Stimulated activated CD4-positive, alpha-beta T cell treated with anti-CD3 and anti-CD28 coated beads, Interleukin-1b, Interleukin-23, amount 100 ng/mL, for 48 hours (primary cell): Measurements from ENCODE around the gene DLX3.
"Not testable (repeated sequence)": the region's sequence is repeated elsewhere in the genome, so short reads cannot be mapped to it uniquely, and the experiment has no call there.

Experiments
- DNase-seq: peaks from one replicate; pipeline ENCODE4 v3.0.0-alpha.2; 2020

DLX3 gene

DNA sequence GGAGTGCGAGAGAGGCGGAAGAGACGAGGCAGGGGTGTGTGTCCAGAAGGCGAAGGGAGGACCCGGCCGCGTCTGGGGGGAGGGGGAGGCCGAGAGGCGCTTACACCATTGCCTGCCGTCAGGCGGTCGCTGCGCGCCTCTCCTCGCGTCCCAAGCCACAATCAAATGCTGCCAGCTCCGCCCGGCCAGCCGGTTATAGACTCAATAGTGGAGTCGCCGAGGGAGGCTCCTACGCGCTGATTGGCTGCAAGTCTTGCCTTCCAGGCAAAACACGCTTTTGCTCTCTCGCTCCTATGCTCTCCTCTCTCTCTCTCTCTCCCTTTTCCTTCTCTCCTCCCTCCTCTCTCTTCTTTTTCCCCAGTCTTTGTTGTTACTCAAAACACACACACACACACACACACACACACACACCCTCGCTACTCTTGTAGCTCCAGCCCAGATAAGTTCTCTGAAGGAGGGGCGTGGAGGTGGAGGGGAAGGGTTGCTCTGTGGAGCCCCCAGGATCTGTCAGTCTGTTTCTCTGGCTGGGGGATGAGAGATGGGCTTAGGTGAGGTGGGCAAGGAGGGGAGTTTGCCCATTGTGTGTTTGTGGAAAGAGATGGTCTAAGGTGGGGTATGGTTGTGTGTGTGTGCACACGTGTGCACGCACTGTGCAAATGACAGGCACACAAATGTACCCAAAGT lies at the start of gene DLX3:
Gene DLX3 (minus strand): TSS at position 170 of the 684 bp plus-strand sequence. CDS start 226 bp downstream, outside the sequence.
- DNase-seq, result peak; percentile 33

DNA sequence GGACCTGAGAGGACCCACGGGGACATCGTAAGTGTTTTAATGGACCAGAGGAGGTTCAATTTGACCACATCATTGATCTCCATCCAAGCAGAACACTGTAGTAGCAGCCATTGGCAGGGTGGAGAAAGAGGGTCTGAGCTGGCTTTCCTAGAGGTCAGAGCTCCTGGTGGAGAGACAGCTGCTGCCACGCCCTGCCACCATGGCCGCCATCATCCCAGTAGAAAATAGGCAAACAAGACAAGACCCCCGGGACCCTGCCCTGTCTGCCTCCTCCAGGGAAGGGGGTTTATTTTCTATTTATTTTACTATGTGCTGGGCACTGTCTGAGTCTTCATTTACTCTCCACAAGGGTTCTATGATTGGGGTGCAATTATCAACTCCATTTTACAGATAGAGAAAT lies 49.5 kb upstream of the DLX3 start:
- no peak for DNase-seq

DNA sequence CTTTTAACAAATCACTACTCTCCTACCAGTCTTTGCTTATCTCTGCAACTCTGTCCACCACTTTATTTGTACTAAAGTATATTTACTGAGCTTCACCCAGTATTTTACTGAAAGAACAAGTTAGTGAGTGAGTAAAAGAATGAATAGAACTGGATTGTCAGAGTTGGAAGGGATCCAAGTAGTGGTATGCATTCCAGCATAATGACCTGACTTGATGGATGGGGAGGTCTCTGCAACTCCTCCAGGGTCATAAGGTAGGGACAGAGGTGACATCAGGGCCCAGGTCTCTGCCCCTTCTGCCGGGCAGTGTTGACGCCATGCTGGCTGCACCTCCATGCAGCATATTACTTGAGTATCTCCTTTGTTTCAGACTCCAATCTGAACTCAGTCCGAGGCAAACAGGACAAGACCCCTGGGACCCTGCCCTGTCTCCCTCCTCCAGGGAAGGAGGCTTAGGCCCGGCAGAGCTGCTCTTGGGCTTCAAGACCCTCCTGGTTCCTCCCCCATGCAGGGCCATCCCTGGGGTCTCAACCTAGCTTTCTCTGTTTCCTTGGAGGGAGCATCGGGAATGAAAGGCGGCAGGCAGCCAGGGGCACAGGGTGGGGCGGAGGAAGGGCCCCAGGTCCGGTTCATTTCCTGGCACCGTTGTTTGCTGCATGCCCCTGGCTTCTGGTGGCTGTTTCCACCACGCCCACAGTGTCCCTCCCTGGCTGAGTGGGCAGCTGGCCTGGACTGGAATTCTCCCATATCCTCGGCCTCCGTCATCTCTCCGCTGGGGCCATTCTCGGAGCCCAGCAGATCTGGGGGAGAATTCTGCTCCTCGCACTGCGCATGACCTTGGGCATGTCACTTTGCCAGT lies 48.5 kb upstream of the DLX3 start:
- DNase-seq, result no peak

DNA sequence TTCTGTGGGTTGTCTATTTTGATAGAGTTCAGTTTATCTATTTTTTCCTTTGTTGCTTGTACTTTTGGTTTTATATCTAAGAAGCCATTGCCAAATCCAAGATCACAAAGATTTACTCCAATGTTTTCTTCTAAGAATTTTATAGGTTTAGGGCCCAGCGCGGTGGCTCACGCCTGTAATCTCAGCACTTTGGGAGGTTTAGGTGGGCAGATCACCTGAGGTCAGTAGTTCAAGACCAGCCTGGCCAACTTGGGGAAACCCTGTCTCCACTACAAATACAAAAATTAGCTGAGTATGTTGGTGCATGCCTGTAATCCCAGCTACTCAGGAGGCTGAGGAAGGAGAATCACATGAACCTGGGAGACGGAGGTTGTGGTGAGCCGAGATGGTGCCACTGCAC lies 47.2 kb upstream of the DLX3 start:
- DNase-seq, result no peak

DNA sequence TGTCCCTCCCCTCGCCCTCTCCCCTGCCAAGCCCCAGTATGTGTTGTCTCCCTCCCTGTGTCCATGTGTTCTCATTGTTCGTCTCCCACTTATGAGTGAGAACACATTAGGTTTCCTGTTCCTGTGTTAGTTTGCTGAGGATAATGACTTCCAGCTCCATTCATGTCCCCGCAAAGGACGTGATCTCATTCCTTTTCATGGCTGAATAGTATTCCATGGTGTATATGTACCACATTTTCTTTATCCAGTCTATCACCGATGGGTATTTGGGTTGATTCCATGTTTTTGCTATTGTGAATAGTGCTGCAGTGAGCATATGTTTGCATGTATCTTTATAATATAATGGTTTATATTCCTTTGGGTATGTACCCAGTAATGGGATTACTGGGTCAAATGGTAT lies 45.5 kb upstream of the DLX3 start:
- not testable (repeated sequence) for DNase-seq

DNA sequence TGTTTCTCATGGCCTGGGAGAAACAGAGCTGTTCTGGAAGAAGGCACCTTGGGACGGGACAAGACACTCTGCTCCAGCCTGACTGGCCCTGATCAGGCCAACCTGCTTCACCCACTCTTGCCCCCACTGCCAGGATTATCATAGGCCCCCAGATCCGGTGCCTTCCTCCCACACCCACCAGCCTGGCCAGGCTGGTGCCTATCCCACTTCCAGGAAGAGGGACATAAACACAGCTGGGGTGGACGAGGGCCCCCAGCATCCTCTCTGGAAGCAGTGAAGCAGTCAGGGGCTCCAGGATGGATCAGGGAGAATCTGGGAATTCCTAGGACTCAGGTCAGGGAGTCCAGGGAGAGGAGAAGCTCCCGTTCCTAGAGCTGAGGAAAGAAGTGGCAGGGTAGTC lies 44.0 kb upstream of the DLX3 start:
- no peak for DNase-seq

DNA sequence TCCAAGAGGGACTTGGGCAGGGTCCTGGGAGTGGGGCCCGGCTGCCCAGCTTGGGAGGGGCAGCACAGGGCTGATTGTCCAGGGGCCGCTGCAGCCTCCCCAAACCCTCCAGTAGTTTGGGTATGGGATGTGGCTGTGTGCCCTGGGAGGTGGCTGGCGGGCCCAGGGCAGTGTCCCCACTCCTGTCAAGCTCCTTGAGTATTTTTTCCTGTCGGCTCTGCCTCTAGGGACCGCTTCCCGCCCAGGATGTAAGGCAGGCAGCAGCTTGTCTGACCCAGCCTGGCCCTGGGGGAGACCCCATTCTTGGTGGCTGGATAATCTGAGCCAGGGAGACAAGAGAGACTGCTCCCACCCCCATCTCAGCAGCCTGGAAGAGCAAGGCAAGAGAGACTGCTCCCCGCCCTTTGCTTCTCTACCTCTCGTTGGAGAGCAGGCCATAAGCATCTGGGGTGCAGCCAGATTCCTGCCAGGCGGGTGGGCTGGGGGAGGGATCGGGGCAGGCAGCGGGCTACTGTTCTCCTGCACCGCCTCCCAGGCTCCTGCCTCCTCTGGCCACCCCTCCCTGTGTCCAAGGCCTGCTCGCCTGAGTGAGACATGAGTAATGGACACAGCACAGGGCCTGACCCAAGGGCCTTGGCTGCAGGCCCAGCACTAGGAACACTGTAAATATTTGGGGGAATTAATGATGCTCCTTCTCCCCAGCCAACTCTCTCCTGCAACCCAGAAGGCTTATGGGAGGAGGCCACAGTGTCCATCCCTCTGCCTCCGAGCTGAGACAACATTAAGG lies 42.5 kb upstream of the DLX3 start:
- DNase-seq, result no peak

DNA sequence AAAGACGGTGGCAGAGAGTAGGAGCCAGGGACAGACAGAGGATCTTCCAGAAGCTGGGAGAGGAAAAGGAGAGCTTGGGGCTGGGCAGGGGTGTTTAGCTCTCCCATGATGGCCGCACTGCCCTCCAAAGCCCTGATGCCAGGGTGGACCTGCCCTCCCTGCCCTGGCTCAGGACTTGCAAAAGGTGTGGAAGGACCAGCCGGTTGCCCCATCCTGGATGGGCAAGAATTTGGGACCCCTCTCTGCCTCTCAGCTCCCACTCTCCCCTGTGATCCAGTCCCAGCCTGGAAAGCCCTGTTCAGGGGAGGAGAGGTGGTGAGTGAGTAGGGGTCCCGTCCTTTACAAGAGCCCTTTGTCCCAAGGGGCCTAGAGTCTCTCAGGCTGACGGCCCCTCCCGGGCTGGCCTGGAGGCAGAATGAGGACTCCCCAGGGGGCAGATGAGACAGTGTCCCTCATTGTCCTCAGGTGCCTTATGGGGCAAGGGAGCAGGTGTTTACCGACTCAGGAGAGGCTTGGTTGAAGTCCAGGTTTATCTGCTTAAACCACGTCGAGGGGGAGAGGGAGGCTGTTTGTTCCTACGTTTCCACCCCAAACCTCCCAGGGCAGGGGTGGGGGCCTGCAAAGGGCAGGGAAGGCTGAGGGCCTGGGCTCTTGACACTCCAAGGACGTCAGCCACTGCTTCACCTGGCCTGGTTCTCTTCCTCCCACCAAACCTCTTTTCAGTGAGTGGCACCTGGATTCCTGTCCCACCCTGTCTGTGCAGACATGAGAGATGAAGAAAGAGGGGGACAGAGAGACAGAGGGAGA lies 41.6 kb upstream of the DLX3 start:
- DNase-seq, result no peak

DNA sequence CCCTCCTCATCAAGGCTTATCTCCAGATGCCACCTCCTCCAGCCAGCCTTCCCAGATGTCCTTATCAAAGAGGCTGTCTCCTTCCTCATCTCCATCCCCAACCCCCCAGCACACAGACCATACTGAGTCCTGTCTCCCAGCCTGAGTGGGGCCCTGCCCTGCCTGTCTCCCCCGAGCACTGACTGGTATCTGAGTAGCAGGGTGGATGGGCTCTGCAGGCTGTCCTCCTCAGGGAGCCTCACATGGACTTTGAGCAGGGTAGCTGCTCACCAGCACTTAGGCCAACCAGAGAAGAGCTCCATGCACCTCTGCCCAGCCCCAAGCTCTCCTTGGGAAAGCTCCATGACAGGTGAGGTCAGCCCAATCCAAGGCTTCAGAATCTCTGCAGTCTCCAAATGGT lies 40.9 kb upstream of the DLX3 start:
- no peak for DNase-seq

DNA sequence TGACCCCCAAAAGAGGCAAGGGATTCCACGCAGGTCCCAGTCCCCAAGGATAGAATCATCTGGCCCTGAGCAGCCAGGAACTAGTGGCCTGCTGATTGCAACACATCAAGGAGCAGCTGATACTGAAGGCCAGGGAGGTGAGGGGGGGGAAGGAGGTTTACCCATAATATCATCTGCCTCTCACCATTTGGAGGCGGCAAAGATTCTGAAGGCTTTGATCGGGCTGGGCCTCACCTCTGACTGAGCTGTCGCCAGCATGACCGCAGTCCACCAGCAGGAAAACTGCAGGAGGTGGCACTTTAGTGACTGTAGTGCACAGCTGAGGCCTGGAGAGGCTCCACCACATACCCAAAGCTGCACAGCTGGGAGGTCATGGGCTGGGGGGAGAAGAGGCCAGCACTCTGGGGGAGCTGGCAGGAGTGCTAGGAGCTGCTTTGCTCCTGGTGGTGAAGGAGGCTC lies 40.4 kb upstream of the DLX3 start:
- DNase-seq, result no peak

DNA sequence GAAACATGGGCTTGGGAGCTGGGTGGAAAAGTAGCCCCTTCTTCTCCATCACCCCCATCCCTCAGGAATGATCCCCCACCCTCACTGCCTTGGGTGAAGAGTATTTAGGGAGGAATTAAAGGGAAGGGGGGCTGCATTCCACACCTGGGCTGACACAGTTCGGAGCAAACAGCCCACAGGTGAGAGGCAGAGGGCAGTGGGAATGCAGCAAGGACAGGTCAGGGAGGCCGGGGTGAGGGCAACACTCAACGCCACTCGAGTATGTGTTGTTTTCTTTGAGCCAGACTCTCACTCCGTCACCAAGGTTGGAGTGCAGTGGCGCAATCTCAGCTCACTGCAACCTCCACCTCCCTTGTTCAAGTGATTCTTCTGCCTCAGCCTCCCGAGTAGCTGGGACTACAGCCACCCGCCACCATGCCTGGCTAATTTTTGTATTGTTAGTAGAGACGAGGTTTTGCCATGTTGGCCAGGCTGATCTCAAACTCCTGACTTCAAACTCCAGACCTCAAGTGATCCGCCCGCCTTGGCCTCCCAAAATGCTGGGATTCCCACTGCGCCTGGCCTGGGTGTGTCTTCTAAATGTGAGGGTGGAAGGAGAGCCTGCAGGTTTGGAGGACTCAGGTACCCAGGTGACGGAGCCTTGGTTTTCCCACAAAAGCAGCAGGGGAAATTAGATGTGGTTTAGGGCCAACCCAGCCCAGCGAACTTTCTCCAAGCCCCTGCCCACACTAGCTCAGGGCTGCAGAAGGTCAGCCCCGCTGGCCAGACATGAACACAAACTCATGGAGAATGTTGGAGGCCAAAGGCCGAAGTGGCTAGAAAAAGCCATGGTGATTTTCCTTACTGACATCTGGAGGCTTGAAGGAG lies 39.7 kb upstream of the DLX3 start:
- no peak for DNase-seq

DNA sequence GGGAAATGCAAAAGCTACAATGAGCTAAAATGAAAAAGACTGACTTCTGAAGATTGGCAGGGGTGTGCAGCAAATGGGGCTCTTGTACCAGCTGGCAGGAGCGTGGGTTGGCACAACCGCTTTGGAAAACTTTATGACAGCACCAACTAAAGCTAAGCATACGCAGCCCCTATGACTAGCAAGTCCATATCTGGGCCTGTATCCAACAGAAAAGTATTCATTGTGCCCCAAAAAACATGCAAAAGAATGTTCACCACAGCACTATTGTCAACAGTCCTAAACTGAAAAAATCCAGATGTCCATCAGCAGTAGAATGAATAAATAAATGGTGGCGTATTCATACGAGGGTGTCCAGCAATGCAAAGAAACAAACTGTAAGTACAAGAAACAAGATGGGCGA lies 38.3 kb upstream of the DLX3 start:
- no peak for DNase-seq

DNA sequence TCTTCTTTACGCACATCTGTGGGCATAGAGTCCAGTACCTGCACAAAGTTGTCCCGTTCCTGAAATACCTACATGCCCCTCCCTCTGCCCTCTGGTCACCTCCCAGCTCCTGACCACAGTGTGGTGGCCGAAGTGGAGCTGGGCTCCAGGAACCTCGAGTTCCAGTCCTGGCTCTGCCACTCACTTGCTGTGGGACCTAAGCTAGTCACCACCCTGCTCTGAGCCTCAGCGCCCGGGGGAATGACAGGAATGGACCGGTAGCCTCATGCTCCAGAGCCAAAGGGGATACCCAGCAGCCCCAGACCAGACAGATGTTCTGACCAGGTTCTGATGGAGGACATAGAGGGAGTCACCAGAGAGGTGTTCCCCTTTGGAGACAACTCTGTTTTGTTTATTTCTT lies 34.2 kb upstream of the DLX3 start:
- no peak for DNase-seq

DNA sequence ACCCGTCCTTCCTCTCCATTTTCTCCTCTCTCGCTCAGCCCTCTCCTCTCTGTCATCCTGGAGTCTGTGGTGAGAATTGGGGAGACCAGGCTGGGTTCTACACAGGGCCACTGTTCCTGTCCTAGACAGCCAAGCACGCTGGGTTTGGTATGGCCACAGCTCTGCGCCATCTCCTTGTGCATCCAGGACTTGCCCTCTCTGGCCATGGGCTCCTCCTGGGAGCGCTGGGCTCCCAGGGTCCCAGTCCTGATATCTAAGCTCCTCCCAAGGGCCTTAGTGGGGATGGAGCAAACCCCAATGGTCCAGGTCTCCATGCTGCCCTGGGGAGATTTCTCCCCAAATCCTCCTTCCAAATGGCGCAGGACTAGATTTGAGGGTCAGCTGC lies 33.7 kb upstream of the DLX3 start:
- DNase-seq, result no peak

DNA sequence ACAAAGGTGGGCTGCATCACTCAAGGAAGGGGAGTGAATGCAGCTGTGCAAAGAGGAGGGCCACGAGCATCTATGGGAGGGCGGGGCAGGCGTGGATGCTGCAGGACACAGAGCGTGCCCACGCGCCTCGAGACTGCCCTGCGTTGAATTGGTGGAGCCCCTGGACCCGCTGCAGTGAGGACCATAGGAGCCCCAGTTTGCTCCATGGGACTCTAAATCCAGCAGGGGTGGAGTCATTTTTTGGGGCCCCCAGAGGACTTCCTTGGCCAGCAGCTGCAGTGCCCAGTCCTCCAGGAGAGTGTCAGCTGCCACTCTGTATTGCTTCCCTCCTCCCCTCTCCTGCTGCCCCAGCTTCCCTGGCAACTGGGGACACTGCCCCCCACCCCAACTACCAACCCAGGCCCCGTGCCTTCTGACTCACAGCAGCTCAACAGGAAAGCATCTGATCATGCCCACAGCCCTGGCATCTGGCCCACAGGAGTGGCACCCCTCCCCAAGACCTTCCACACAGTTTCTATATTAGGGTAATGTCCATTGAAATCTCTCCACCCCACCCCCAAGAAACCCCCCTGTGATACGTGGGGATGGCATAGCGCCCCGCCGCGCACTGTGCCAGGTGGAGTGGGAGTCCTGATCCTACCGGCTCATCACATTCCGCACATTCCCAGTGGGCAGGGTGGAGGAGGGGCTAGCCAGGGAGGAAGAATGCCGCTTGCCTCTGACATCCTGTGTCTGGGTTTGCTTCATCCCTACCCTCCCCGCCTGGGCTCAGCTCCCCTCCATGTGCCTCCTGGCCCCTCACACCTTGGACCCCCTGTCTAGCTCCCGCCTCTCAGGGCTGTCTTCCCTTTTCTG lies 33.1 kb upstream of the DLX3 start:
- no peak for DNase-seq

DNA sequence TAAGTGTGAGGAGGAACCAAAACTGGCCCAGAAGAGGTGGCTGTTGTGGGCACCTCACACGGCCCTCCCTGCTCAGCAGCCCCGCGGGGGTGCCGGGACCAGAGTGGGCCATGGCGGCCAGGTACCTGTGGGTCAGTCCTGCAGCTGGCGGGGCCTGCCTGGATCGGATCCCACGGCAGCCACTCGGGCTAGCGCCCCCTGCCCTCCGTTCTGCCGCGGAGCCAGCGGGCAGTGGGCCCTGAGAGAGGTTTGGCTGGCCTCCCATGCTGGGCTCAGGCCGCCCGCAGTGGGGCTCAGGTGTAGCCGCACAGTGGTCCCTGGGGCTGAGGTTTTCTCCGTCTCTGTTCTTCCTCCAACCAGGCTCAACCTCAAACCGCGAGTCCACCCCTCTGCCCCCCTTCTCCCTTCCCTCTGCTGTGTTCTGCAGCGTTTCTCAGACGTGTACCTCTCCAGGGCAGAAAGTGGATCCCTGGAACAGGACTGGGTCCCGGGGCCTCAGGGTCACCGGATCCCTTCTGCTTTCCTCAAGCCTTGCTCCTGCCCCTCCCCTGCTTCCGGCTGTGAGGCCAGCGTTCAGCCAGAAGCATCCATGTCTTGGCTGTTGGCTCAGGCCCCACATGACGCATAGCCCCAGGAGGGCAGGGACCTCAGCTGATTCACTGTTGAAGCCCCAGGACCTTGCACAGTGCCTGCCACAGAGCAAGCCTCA lies 32.3 kb upstream of the DLX3 start:
- no peak for DNase-seq

DNA sequence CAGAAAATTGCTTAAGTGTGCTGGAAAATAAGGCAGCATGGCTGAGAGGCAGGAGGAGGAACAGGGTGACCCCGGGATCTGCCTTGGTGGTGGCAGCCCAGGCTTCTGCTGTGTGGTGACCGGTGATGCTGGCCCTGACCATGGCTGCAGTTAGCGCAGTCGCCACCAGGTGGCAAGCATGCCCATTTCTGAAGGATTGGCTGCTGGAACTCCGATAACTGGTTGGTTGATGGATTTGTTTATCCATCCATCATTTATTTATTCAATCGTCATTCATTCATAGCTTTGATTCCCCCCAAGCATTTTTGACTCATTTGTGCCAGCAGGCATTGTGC lies 31.8 kb upstream of the DLX3 start:
- peak; percentile 74 for DNase-seq

DNA sequence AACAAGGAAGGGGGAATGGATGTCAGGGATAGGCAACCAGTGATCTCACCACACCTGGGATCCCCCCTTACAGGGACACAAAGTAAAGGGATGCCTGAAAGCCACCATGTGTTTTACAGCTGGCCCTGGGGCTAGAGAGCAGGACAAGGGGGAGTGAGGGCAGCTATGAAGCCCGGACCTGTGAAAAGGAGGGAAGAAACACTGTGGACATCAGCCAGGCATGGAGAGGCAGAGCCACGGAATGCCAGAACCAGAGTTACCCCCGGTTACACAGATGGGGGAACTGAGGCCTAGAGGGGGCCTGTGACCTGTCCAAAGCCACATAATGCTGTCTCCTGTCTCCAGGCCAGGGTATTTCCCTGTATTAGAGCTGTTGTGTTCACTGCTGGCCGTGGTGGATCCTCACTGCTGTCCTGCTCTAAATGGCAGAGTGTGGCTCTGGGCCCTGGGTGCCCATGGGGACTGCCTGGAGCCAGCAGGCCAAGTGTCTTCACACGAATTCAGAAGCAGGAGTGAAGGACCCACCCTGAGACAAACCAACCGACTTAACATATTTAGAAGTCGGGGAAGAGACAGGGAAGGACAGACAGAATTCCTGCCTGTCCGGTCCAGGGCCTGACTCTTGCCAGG lies 31.1 kb upstream of the DLX3 start:
- DNase-seq, result no peak

DNA sequence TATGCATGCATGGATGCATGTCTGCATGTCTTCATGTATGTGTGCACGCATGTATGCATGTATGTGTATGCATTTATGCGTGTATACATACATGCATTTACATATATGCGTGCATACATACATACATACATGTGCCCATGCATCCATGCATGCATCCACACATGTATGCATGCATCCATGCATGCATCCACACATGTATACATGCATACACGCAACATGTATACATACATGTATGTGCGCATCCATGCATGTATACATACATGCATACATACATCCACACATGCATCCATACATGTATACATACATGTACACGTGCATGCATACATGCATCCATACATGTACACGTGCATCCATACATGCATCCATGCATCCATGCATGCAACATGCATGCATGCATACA lies 29.8 kb upstream of the DLX3 start:
- no peak for DNase-seq

DNA sequence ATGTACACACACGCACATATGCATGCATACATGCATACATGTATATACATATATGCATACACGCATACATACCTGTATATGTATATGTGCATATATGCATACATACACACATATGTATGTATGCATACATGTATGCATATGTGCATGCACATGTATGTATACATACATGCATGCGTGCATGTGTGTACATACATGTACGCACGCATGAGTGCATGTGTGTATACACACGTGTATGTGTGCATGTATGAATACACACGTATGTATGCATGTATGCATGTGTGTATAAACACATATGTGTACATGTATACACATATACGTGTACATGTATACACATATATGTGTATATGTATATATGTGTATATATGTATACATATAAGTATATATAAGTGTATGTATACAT lies 28.5 kb upstream of the DLX3 start:
- no peak for DNase-seq
